Activated naive CD4-positive, alpha-beta T cell treated with anti-CD3 and anti-CD28 coated beads, Interleukin-2, amount 50 U/mL, for 24 hours (primary cell): ENCODE results near the gene SLC39A9.

Experiments
- H3K27ac Mint-ChIP-seq: one replicate; pipeline ENCODE4 v1.8.0; 2021; ENCODE audit warnings: mild to moderate bottlenecking, mixed read lengths
- H3K27me3 Mint-ChIP-seq: one replicate; pipeline ENCODE4 v1.8.0; 2021; ENCODE audit warnings: mixed read lengths
- H3K36me3 Mint-ChIP-seq: one replicate; pipeline ENCODE4 v1.8.0; 2021; ENCODE audit warnings: mixed read lengths
- H3K4me1 Mint-ChIP-seq: one replicate; pipeline ENCODE4 v1.8.0; 2021; ENCODE audit warnings: mixed read lengths
- H3K4me3 Mint-ChIP-seq: one replicate; pipeline ENCODE4 v1.8.0; 2021; ENCODE audit warnings: mild to moderate bottlenecking, mixed read lengths
- H3K9me3 Mint-ChIP-seq: one replicate; pipeline ENCODE4 v1.8.0; 2021; ENCODE audit warnings: mixed read lengths

SLC39A9 gene

DNA sequence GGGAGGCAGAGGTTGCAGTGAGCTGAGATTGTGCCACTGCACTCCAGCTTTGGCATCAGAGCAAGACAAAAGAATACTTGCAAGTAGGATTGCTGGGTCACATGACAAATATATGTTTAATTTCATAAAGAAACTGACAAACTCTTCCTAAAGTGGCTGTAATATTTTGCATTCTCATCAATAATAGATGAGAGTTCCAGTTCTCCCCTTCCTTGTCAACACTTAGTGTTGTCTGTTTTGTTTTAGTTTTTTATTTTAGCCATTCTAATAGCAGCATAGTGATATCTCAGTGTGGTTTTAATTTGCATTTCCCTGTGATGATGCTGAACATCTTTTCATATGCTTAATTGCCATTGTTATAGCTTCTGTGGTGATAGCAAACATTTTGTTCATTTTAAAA is 31.2 kb downstream of the SLC39A9 start:
- Mint-ChIP-seq H3K4me3 (no peak overlapping the region), H3K9me3 (no peaks in the 10 kb centered on the region), H3K27me3 (no peaks in the 10 kb centered on the region), H3K27ac (no peak overlapping the region), H3K36me3 (peaks cover 27% of the 10 kb centered on the region), H3K4me1 (peaks cover 10% of the 10 kb centered on the region)

DNA sequence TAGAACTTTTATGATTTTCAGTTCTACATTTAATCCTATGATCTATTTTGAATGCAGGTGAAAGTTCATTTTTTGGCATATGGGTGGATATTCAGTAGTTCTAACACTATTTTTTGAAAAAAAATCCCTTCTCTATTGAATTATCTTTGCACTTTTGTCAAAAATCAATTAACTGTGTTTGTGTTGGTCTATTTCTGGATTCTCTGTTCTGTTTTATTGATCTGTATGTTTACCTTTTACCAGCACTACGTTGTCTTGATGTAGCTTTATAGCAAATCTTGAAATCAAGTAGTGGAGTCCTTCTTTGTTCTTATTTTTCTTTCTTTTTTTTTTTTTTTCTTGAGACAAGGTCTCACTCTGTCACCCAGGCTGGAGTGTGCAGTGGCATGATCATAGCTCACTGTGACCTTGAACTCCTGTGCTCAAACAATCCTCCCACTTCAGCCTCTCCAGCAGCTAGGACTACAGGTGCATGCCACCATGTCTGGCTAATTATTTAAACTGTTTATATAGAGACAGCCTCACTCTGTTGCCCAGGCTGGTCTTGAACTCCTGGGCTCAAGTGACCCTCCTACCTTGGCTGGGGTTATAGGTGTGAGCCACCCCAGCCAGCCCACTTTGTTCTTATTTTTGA is 31.9 kb downstream of the SLC39A9 start:
- Mint-ChIP-seq H3K27ac (no peak overlapping the region), H3K36me3 (peaks cover 27% of the 10 kb centered on the region), H3K4me1 (peaks cover 18% of the 10 kb centered on the region), H3K9me3 (no peaks in the 10 kb centered on the region), H3K27me3 (no peaks in the 10 kb centered on the region), H3K4me3 (no peak overlapping the region)

DNA sequence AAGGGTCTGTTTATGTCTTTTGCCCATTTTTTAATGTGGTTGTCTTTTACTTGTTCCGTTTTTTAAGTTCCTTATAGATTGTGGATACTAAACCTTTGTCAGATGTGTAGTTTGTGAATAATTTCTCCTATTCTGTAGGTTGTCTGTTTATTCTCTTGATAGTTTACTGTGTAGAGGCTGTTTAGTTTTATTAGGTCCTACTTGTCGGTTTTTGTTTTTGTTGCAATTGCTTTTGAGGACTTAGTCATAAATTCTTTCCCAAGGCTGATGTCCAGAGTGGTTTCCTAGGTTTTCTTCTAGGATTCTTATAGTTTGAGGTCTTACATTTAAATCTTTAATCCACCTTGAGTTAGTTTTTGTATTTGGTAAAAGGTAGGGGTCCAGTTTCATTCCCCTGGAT is 33.9 kb downstream of the SLC39A9 start:
- Mint-ChIP-seq H3K36me3 (peaks cover 23% of the 10 kb centered on the region), H3K27ac (no peak overlapping the region), H3K27me3 (no peaks in the 10 kb centered on the region), H3K9me3 (no peaks in the 10 kb centered on the region), H3K4me1 (peaks cover 18% of the 10 kb centered on the region), H3K4me3 (no peak overlapping the region)

DNA sequence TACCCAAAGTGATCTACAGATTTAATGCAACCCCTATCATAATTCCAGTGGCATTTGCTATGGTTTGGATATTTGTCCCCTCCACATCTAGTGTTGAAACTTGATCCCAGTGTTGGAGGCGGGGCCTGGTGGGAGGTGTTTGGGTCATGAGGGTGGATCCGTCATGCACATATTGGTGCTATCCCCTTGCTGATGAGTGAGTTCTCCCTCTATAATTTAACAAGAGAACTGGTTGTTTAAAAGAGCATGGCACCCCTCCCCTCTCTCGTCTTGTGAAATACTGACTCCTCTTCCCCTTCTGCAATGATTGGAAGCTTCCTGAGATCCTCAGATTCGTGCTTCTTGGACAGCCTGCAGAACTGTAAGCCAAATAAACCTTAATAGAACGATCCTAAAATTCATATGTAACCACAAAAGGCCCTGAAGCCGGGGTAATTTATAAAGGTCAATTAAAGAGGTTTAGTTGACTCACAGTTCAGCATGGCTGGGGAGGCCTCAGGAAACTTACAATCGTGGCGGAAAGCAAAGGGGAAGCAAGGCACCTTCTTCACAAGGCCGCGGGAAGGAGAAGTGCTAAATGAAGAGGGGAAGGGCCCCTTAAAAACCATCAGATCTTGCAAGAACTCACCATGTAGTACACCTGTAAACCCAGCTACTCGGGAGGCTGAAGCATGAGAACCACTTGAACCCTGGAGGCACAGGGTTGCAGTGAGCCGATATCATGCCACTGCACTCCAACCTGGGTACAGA is 41.2 kb downstream of the SLC39A9 start:
- Mint-ChIP-seq H3K36me3 (peaks cover 18% of the 10 kb centered on the region), H3K27me3 (no peaks in the 10 kb centered on the region), H3K4me1 (peaks cover 17% of the 10 kb centered on the region), H3K9me3 (no peaks in the 10 kb centered on the region), H3K4me3 (no peak overlapping the region), H3K27ac (peak overlapping the region; percentile 51)

DNA sequence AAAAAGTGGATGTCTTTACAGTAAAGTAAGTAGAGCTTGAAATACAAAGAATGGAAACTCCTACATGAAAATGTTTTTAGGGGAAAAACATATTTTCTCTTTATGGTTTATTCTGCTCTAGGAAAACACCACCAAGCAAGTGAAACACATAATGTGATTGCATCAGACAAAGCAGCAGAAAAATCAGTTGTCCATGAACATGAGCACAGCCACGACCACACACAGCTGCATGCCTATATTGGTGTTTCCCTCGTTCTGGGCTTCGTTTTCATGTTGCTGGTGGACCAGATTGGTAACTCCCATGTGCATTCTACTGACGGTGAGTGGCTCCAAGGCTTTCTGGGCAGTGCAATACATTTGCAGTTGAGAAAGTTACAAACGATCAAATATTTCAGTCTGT is 43.5 kb downstream of the SLC39A9 start:
- H3K36me3 Mint-ChIP-seq, result peaks cover 20% of the 10 kb centered on the region
- H3K27ac Mint-ChIP-seq, result peak overlapping the region; percentile 48

DNA sequence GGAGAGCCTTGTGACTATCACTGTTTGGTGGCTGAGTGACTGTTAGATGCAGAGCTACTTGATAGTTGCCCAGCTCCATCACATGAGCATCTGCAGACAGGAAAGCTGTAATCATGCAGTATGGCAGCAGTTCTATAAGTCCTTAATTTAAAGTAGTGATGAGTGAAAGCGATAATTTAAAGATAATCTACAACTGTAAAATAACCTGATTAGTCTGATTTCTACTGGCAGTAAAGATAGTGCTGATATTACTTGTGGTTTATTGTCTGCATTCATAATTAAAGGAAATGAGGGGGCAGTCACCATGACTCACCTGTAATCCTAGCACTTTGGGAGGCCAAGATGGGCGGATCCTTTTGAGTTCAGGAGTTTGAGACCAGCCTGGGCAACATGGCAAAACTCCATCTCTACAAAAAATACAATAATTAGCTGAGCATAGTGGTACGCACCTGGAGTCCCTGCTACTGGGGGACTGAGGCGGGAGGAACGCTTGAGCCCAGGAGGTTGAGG is 44.9 kb downstream of the SLC39A9 start:
- H3K9me3 Mint-ChIP-seq, result no peaks in the 10 kb centered on the region
- peaks cover 9% of the 10 kb centered on the region for H3K4me1 Mint-ChIP-seq
- H3K4me3 Mint-ChIP-seq, result peak overlapping the region; percentile 47
- H3K36me3 Mint-ChIP-seq, result peaks cover 22% of the 10 kb centered on the region
- no peak overlapping the region for H3K27ac Mint-ChIP-seq
- H3K27me3 Mint-ChIP-seq, result no peaks in the 10 kb centered on the region

More for the DNA sequence above, 43.5 kb downstream of the SLC39A9 start:
- no peaks in the 10 kb centered on the region for H3K9me3 Mint-ChIP-seq
- peaks cover 9% of the 10 kb centered on the region for H3K4me1 Mint-ChIP-seq
- peak overlapping the region; percentile 68 for H3K4me3 Mint-ChIP-seq
- H3K27me3 Mint-ChIP-seq, result no peaks in the 10 kb centered on the region

DNA sequence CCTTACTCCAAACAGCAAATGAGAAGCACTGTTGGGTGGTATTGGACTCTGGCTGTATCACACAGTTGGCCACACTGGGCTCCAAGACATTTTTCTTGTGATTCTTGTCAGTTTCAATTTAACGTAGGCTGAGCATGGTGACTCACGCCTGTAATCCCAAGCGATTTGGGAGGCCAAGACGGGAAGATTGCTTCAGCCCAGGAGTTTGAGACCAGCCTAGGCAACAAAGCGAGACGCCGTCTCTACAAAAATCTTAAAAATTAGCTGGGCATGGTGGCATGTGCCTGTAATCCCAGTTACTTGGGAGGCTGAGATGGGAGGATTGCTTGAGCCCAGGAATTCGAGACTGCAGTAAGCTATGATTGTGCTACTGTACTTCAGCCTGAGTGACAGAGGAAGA is 50.7 kb downstream of the SLC39A9 start:
- Mint-ChIP-seq H3K4me3 (no peak overlapping the region), H3K27me3 (no peaks in the 10 kb centered on the region), H3K27ac (no peak overlapping the region), H3K4me1 (no peaks in the 10 kb centered on the region), H3K9me3 (no peaks in the 10 kb centered on the region), H3K36me3 (peaks cover 22% of the 10 kb centered on the region)

DNA sequence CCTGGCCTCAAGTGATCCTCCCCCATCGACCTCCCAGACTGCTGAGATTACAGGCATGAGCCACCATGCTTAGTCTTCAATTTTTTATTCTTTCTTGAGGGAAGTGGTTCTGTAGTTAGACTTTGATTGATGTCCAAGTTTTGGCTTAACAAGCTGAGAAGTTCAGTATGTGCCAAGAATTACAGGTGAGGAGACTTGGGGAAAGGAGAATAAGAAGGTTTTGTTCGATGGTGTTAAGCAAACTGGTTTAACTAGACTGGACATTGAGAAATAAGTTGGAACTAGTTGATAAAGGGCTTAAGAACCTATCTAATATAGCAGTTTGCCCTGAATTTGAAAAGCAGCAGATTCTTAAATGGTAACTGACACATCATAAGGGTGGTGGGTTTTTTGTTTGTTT is 53.4 kb downstream of the SLC39A9 start:
- peaks cover 18% of the 10 kb centered on the region for H3K36me3 Mint-ChIP-seq
- no peak overlapping the region for H3K4me3 Mint-ChIP-seq
- H3K27ac Mint-ChIP-seq, result peak overlapping the region; percentile 41
- no peaks in the 10 kb centered on the region for H3K4me1 Mint-ChIP-seq
- no peaks in the 10 kb centered on the region for H3K9me3 Mint-ChIP-seq
- no peaks in the 10 kb centered on the region for H3K27me3 Mint-ChIP-seq

DNA sequence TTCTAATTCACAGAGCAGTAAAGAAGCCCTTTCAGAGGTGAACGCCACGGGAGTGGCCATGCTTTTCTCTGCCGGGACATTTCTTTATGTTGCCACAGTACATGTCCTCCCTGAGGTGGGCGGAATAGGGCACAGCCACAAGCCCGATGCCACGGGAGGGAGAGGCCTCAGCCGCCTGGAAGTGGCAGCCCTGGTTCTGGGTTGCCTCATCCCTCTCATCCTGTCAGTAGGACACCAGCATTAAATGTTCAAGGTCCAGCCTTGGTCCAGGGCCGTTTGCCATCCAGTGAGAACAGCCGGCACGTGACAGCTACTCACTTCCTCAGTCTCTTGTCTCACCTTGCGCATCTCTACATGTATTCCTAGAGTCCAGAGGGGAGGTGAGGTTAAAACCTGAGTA is 59.9 kb downstream of the SLC39A9 start:
- no peak overlapping the region for H3K4me3 Mint-ChIP-seq

DNA sequence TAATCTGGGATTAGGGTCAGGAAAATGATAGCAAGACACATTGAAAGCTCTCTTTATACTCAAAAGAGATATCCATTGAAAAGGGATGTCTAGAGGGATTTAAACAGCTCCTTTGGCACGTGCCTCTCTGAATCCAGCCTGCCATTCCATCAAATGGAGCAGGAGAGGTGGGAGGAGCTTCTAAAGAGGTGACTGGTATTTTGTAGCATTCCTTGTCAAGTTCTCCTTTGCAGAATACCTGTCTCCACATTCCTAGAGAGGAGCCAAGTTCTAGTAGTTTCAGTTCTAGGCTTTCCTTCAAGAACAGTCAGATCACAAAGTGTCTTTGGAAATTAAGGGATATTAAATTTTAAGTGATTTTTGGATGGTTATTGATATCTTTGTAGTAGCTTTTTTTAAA is 60.6 kb downstream of the SLC39A9 start:
- Mint-ChIP-seq H3K27me3 (no peaks in the 10 kb centered on the region), H3K27ac (no peak overlapping the region), H3K9me3 (no peaks in the 10 kb centered on the region), H3K4me1 (no peaks in the 10 kb centered on the region), H3K36me3 (peaks cover 6% of the 10 kb centered on the region), H3K4me3 (no peak overlapping the region)

More for the DNA sequence above, 59.9 kb downstream of the SLC39A9 start:
- Mint-ChIP-seq H3K9me3 (no peaks in the 10 kb centered on the region), H3K36me3 (peaks cover 8% of the 10 kb centered on the region), H3K27me3 (no peaks in the 10 kb centered on the region), H3K4me1 (no peaks in the 10 kb centered on the region), H3K27ac (peak overlapping the region; percentile 77)

DNA sequence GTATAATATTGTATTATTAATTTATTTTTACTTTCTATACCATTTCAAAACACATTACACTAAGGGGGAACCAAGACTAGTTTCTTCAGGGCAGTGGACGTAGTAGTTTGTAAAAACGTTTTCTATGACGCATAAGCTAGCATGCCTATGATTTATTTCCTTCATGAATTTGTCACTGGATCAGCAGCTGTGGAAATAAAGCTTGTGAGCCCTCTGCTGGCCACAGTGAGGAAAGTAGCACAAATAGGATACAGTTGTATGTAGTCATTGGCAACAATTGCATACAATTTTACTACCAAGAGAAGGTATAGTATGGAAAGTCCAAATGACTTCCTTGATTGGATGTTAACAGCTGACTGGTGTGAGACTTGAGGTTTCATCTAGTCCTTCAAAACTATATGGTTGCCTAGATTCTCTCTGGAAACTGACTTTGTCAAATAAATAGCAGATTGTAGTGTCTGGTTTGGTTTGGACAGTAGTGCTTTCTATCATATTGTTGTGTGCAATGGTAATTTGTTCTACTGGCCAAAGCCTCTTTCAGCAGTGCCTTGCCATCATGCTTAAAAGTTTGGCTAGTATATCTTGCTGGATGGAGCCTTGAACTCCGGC is 61.7 kb downstream of the SLC39A9 start:
- no peaks in the 10 kb centered on the region for H3K9me3 Mint-ChIP-seq
- H3K27ac Mint-ChIP-seq, result no peak overlapping the region
- H3K4me3 Mint-ChIP-seq, result no peak overlapping the region
- H3K4me1 Mint-ChIP-seq, result no peaks in the 10 kb centered on the region
- H3K27me3 Mint-ChIP-seq, result no peaks in the 10 kb centered on the region
- peaks cover 6% of the 10 kb centered on the region for H3K36me3 Mint-ChIP-seq

DNA sequence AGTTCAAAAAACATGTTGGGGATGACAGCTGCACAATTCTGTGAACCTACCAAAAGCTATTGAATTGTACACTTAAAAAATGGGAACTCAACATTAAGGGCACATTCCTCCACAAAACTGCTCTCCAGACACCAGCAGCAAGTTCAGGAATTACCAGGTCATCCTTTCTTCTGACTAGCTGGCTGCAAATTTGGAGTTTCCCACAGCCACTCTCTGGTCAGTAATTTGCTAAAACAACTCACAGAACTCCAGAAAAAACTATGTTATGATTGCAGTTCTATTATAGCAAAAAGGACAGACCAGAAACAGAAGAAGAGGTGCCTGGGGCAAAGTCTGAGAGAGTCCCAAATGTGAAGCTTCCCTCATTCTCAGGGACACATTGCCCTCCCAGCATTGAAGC is 65.9 kb downstream of the SLC39A9 start:
- Mint-ChIP-seq H3K27me3 (no peaks in the 10 kb centered on the region), H3K4me3 (no peak overlapping the region), H3K4me1 (no peaks in the 10 kb centered on the region), H3K36me3 (no peaks in the 10 kb centered on the region), H3K27ac (no peak overlapping the region), H3K9me3 (no peaks in the 10 kb centered on the region)

DNA sequence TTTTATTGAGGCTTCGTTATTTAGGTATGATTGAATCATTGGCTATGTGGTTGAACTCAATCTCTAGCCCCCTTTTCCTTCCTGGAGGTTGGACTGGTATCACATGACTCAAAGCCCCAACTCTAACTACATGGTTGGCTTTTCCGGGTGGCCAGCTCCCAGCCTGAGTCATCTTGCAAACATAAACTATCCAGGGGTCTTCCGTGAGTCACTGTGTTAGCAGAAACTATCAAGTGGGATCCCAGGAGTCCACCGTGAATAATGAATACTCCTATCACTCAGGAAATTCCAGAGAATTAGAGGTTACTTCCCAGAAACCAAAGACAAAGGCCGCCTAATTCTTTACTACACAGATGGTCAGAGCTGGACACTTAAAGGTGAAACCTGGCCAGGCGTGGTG is 66.3 kb downstream of the SLC39A9 start:
- Mint-ChIP-seq H3K4me3 (no peak overlapping the region), H3K4me1 (no peaks in the 10 kb centered on the region), H3K27ac (no peak overlapping the region), H3K27me3 (no peaks in the 10 kb centered on the region), H3K9me3 (no peaks in the 10 kb centered on the region), H3K36me3 (no peaks in the 10 kb centered on the region)

DNA sequence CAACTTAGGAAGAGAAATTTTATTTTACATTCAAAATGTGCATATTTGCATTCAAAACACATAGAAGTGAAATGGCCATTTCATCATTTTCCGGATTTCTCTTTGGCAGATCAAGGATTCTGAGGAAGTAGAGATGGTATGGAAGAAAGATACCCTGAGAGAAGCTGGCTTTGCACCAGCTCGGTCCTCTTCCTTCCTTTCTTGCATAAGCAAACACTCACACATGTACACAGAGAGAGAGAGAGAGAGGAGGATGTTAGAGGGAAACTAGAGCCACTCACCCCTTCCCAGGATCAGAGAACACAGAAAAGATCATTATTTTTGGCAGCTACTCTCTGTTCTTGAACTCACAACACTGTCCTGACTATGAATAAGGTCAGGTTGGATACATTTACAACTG is 70.5 kb downstream of the SLC39A9 start:
- Mint-ChIP-seq H3K4me3 (no peak overlapping the region), H3K9me3 (no peaks in the 10 kb centered on the region), H3K27me3 (no peaks in the 10 kb centered on the region), H3K27ac (no peak overlapping the region), H3K36me3 (peaks cover 4% of the 10 kb centered on the region), H3K4me1 (no peaks in the 10 kb centered on the region)

DNA sequence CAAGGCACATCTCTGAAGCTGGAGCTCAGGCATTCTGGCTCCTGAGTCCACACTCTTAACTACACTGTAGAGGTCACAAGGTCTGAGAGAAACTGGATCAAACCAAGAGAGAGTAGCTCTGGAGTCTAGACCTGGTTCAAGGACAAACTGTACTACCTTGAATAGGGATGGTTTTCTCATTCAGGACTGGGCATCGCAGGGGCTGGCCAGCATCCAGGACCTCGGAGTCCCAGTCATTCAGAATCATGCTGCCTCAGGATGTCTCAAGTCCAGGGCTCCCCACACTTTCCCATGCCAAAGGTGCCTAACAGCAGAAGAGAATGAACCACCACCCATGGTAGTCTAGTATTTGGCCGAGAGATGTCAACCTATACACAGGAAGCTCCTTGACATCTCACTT is 72.9 kb downstream of the SLC39A9 start:
- Mint-ChIP-seq H3K4me1 (no peaks in the 10 kb centered on the region), H3K4me3 (no peak overlapping the region), H3K27me3 (no peaks in the 10 kb centered on the region), H3K27ac (no peak overlapping the region), H3K36me3 (peaks cover 4% of the 10 kb centered on the region), H3K9me3 (no peaks in the 10 kb centered on the region)

DNA sequence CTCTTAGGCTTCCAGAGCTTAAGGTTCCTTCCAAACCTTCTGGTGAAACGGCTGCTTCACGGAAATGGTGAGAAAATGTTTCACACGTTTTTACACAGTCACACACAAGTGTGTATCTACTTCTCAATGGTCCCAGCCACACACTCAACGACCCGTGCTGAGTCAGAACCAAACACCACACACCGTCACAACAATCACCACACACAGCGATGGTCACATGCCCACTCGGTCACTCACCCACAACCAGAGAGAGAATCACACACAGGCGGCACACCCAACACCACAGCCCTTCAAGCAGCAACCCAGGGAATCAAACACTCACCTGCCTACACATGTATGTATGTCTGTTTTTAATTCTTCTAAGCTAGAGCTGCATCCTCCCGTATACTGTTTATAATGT is 73.4 kb downstream of the SLC39A9 start:
- peaks cover 4% of the 10 kb centered on the region for H3K36me3 Mint-ChIP-seq
- H3K27ac Mint-ChIP-seq, result no peak overlapping the region
- no peaks in the 10 kb centered on the region for H3K27me3 Mint-ChIP-seq
- no peak overlapping the region for H3K4me3 Mint-ChIP-seq
- H3K4me1 Mint-ChIP-seq, result no peaks in the 10 kb centered on the region
- no peaks in the 10 kb centered on the region for H3K9me3 Mint-ChIP-seq
